ENCODE data around the gene MAP3K21.

MAP3K21 gene

GRCh38 chr1:233383984-233384383 lies 56.5 kb downstream of the MAP3K21 start:
- peaks cover 12 to 15% of the 10 kb centered on the region in 2 donors for H3K36me3 ChIP-seq (ENCODE audit: control insufficient read depth in 2 of 2, insufficient read depth in 2 of 2, low read length in 2 of 2)
- H3K4me1 ChIP-seq (ENCODE audit: control insufficient read depth in 2 of 2, insufficient read depth in 2 of 2, low read length in 2 of 2), result no peaks in the 10 kb centered on the region
- H3K4me3 ChIP-seq (ENCODE audit: low read length in 2 of 2), result no peak overlapping the region
- H3K27ac ChIP-seq (ENCODE audit: low read depth in 2 of 2, low read length in 2 of 2), result no peak overlapping the region
- no peaks in the 10 kb centered on the region for H3K27me3 ChIP-seq (ENCODE audit: control insufficient read depth in 2 of 2, insufficient read depth in 2 of 2, low read length in 2 of 2)
- peaks cover 0 to 2% of the 10 kb centered on the region in 2 donors for H3K9me3 ChIP-seq (ENCODE audit: control insufficient read depth in 2 of 2, low read length in 2 of 2)
- H3K9ac ChIP-seq (ENCODE audit: low read depth in 1 of 2, low read length in 2 of 2), result no peak overlapping the region

GRCh38 chr1:233386336-233386735 lies 58.8 kb downstream of the MAP3K21 start:
- H3K4me1 ChIP-seq (ENCODE audit: control insufficient read depth in 2 of 2, insufficient read depth in 2 of 2, low read length in 2 of 2), result no peaks in the 10 kb centered on the region
- no peak overlapping the region for H3K27ac ChIP-seq (ENCODE audit: low read depth in 2 of 2, low read length in 2 of 2)
- peaks cover 0 to 2% of the 10 kb centered on the region in 2 donors for H3K9me3 ChIP-seq (ENCODE audit: control insufficient read depth in 2 of 2, low read length in 2 of 2)
- peaks cover 8 to 10% of the 10 kb centered on the region in 2 donors for H3K36me3 ChIP-seq (ENCODE audit: control insufficient read depth in 2 of 2, insufficient read depth in 2 of 2, low read length in 2 of 2)
- no peak overlapping the region for H3K9ac ChIP-seq (ENCODE audit: low read depth in 1 of 2, low read length in 2 of 2)
- H3K4me3 ChIP-seq (ENCODE audit: low read length in 2 of 2), result no peak overlapping the region
- no peaks in the 10 kb centered on the region for H3K27me3 ChIP-seq (ENCODE audit: control insufficient read depth in 2 of 2, insufficient read depth in 2 of 2, low read length in 2 of 2)

DNA sequence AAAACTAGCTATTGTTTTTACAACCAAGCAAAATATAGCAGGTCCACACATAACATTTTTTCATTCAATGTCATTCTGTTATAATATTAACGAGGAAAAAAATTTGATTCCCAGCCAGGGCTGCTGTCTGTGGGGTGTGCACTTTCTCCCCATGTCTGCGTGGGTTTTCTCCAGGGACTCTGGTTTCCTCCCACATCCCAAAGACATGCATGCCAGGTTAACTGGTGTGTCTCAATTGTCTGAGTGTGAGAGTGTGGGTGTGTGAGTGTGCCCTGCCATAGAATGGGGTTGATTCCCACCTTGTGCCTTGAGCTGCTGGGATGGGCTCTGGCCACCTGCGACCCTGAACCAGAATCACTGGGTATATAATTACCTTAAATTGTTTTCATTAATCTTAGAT lies 60.1 kb downstream of the MAP3K21 start:
- peaks cover 3 to 5% of the 10 kb centered on the region in 2 donors for H3K36me3 ChIP-seq (ENCODE audit: control insufficient read depth in 2 of 2, insufficient read depth in 2 of 2, low read length in 2 of 2)
- H3K4me3 ChIP-seq (ENCODE audit: low read length in 2 of 2), result no peak overlapping the region
- no peaks in the 10 kb centered on the region for H3K27me3 ChIP-seq (ENCODE audit: control insufficient read depth in 2 of 2, insufficient read depth in 2 of 2, low read length in 2 of 2)
- no peak overlapping the region for H3K9ac ChIP-seq (ENCODE audit: low read depth in 1 of 2, low read length in 2 of 2)
- peaks cover 0 to 2% of the 10 kb centered on the region in 2 donors for H3K9me3 ChIP-seq (ENCODE audit: control insufficient read depth in 2 of 2, low read length in 2 of 2)
- no peak overlapping the region for H3K27ac ChIP-seq (ENCODE audit: low read depth in 2 of 2, low read length in 2 of 2)
- H3K4me1 ChIP-seq (ENCODE audit: control insufficient read depth in 2 of 2, insufficient read depth in 2 of 2, low read length in 2 of 2), result no peaks in the 10 kb centered on the region

- Histone ChIP-seq H3K4me3 (ENCODE audit: low read length in 2 of 2) (no peak overlapping the region), H3K36me3 (ENCODE audit: control insufficient read depth in 2 of 2, insufficient read depth in 2 of 2, low read length in 2 of 2) (no peaks in the 10 kb centered on the region), H3K27ac (ENCODE audit: low read depth in 2 of 2, low read length in 2 of 2) (no peak overlapping the region)
Measured at GRCh38 chr1:233389169-233389568, 61.6 kb downstream of the MAP3K21 start.

DNA sequence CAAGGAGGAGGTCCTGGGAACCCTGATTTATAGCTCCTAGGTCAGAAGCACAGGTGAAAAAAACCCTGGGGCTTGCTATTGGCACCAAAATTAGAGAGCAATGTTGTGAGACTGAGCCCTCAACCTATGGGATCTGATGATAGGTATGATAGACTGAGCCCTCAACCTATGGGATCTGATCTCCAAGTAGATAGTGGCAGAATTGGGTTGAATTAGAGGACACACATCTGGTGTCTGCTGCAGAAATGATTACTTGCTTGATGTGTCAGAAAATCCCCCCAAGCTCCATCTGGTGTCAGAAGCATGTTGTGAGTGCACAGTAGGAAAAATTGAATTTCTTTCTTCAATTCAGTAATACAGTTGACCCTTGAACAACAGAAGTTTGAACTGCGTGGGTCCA lies 62.4 kb downstream of the MAP3K21 start:
- no peaks in the 10 kb centered on the region for H3K27me3 ChIP-seq (ENCODE audit: control insufficient read depth in 2 of 2, insufficient read depth in 2 of 2, low read length in 2 of 2)
- H3K4me3 ChIP-seq (ENCODE audit: low read length in 2 of 2), result no peak overlapping the region
- H3K9ac ChIP-seq (ENCODE audit: low read depth in 1 of 2, low read length in 2 of 2), result no peak overlapping the region
- peaks cover 0 to 2% of the 10 kb centered on the region in 2 donors for H3K9me3 ChIP-seq (ENCODE audit: control insufficient read depth in 2 of 2, low read length in 2 of 2)
- H3K27ac ChIP-seq (ENCODE audit: low read depth in 2 of 2, low read length in 2 of 2), result no peak overlapping the region
- H3K36me3 ChIP-seq (ENCODE audit: control insufficient read depth in 2 of 2, insufficient read depth in 2 of 2, low read length in 2 of 2), result no peaks in the 10 kb centered on the region
- no peaks in the 10 kb centered on the region for H3K4me1 ChIP-seq (ENCODE audit: control insufficient read depth in 2 of 2, insufficient read depth in 2 of 2, low read length in 2 of 2)

More at GRCh38 chr1:233389169-233389568, 61.6 kb downstream of the MAP3K21 start:
- Histone ChIP-seq H3K27me3 (ENCODE audit: control insufficient read depth in 2 of 2, insufficient read depth in 2 of 2, low read length in 2 of 2) (no peaks in the 10 kb centered on the region), H3K9ac (ENCODE audit: low read depth in 1 of 2, low read length in 2 of 2) (no peak overlapping the region), H3K9me3 (ENCODE audit: control insufficient read depth in 2 of 2, low read length in 2 of 2) (peaks cover 0 to 2% of the 10 kb centered on the region in 2 donors), H3K4me1 (ENCODE audit: control insufficient read depth in 2 of 2, insufficient read depth in 2 of 2, low read length in 2 of 2) (no peaks in the 10 kb centered on the region)

DNA sequence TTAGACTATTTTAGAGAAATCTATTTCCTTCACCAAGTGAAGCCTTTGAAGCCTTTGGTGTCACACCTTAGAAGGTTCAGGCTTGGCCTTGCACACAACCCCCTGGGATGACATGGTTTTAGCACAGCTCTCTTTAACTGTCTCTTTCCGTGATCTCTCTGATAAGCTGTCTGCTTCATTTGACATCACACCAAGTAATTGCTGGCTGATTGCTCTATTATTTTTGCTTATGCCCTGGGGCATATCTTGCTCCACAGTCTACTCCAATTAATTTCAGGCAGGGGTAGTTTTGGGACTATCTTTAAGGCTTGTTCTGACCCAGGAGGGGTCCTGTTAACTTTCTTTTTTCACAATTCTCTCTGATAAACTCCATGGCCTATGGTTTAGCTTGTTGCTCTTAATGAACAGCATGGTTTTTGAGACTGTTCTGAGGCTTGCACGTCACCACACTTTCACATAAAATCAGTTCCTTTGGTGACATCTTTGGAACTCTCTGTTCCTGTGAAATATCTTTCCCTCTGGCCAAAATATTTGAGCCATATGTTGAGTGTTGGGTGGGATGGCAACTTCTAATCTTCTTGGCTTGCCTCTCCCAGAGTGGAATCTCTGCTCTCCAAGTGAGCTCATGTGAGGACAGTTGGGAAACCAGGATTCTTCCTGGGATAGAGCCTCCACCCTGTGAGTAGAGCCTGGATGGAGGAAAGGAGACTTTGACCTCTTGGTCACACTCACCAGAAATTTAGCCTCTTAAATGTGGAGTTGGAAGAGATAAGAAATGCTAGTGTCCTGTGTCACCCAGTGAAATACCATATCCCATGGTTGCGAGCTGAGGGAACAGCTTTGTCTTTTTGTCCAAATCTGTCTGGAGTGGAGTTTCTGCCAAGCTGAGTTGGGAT lies 63.6 kb downstream of the MAP3K21 start:
- Histone ChIP-seq H3K27me3 (ENCODE audit: control insufficient read depth in 2 of 2, insufficient read depth in 2 of 2, low read length in 2 of 2) (no peaks in the 10 kb centered on the region), H3K4me3 (ENCODE audit: low read length in 2 of 2) (no peak overlapping the region), H3K9ac (ENCODE audit: low read depth in 1 of 2, low read length in 2 of 2) (no peak overlapping the region), H3K4me1 (ENCODE audit: control insufficient read depth in 2 of 2, insufficient read depth in 2 of 2, low read length in 2 of 2) (no peaks in the 10 kb centered on the region), H3K27ac (ENCODE audit: low read depth in 2 of 2, low read length in 2 of 2) (no peak overlapping the region), H3K36me3 (ENCODE audit: control insufficient read depth in 2 of 2, insufficient read depth in 2 of 2, low read length in 2 of 2) (no peaks in the 10 kb centered on the region), H3K9me3 (ENCODE audit: control insufficient read depth in 2 of 2, low read length in 2 of 2) (peaks cover 0 to 2% of the 10 kb centered on the region in 2 donors)

DNA sequence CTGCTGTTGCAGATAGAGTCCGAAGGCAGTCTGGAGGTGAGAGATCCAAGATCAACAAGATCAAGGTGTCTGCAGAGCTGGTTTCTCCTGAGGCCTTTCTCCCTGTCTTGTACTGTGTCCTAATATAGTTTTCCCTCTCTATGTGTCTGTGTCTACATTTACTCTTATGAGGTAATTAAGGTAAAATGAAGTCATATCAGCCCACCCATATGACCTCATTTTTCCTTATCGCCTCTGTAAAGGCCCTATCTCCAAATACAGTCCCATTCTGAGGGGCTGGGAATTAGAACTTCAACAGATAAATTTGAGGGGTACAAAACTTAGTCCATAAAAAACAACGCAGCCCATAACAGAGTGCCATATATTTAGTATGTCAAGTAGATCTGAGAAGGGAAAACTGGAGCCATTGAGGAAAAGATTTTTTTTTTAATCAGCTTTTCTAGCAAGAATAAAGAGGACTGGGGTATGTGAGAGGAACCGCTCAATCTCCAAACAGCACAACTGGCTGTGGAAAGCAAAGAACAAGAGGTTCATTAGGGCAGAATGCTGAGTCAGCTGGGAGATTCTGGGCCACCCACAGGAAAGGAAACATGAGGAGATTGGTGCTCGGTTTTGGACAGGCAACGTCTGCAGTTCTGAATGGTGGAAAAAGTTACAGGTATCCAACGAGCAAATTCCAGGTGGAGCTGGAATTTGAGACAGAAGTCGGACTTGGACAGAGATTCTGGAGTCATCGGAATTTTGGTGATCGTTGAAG lies 65.7 kb downstream of the MAP3K21 start:
- Histone ChIP-seq H3K27me3 (ENCODE audit: control insufficient read depth in 2 of 2, insufficient read depth in 2 of 2, low read length in 2 of 2) (no peaks in the 10 kb centered on the region), H3K4me3 (ENCODE audit: low read length in 2 of 2) (no peak overlapping the region), H3K9me3 (ENCODE audit: control insufficient read depth in 2 of 2, low read length in 2 of 2) (no peaks in the 10 kb centered on the region), H3K4me1 (ENCODE audit: control insufficient read depth in 2 of 2, insufficient read depth in 2 of 2, low read length in 2 of 2) (no peaks in the 10 kb centered on the region), H3K36me3 (ENCODE audit: control insufficient read depth in 2 of 2, insufficient read depth in 2 of 2, low read length in 2 of 2) (no peaks in the 10 kb centered on the region), H3K9ac (ENCODE audit: low read depth in 1 of 2, low read length in 2 of 2) (no peak overlapping the region), H3K27ac (ENCODE audit: low read depth in 2 of 2, low read length in 2 of 2) (no peak overlapping the region)

DNA sequence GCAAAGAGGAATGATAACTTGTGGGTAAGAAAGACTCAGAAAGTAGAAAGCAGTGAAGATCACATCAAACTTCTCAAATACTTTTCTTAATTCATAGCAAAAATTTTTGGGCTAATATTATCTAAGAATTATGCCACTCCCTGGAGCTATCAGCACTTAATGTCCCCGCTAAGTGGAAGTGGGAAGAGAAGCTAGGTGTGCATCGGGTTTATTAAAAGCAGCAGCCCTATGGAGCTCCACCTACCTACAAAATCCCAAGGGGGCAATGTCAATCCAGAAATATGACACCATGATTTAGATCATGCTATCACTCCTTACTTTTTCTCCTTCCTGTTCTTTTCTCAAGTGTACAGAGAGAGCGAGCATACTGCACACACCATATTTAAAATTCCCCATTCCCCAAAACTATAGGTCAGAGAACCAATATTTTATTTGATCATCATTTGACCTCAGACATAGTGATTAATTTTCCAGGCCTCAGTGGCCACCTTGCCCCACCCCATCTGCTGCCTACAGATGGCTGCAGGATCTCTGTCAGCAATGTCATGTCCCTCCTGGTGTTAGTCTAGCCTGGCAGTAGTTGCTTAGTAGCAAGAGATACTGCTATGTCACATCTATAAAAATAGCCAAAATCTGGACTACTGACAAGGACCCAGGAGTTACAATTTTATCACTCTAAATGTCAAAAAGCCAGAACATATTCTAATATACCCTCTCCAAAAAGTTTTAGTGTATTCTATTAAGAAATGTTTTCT lies 66.6 kb downstream of the MAP3K21 start:
- Histone ChIP-seq H3K27ac (ENCODE audit: low read depth in 2 of 2, low read length in 2 of 2) (no peak overlapping the region), H3K4me3 (ENCODE audit: low read length in 2 of 2) (no peak overlapping the region), H3K27me3 (ENCODE audit: control insufficient read depth in 2 of 2, insufficient read depth in 2 of 2, low read length in 2 of 2) (no peaks in the 10 kb centered on the region), H3K9me3 (ENCODE audit: control insufficient read depth in 2 of 2, low read length in 2 of 2) (no peaks in the 10 kb centered on the region), H3K4me1 (ENCODE audit: control insufficient read depth in 2 of 2, insufficient read depth in 2 of 2, low read length in 2 of 2) (no peaks in the 10 kb centered on the region), H3K9ac (ENCODE audit: low read depth in 1 of 2, low read length in 2 of 2) (no peak overlapping the region), H3K36me3 (ENCODE audit: control insufficient read depth in 2 of 2, insufficient read depth in 2 of 2, low read length in 2 of 2) (no peaks in the 10 kb centered on the region)

- H3K36me3 ChIP-seq (ENCODE audit: control insufficient read depth in 2 of 2, insufficient read depth in 2 of 2, low read length in 2 of 2), result no peaks in the 10 kb centered on the region
- H3K27me3 ChIP-seq (ENCODE audit: control insufficient read depth in 2 of 2, insufficient read depth in 2 of 2, low read length in 2 of 2), result no peaks in the 10 kb centered on the region
- H3K9me3 ChIP-seq (ENCODE audit: control insufficient read depth in 2 of 2, low read length in 2 of 2), result no peaks in the 10 kb centered on the region
- no peak overlapping the region for H3K4me3 ChIP-seq (ENCODE audit: low read length in 2 of 2)
- H3K27ac ChIP-seq (ENCODE audit: low read depth in 2 of 2, low read length in 2 of 2), result no peak overlapping the region
- no peak overlapping the region for H3K9ac ChIP-seq (ENCODE audit: low read depth in 1 of 2, low read length in 2 of 2)
- no peaks in the 10 kb centered on the region for H3K4me1 ChIP-seq (ENCODE audit: control insufficient read depth in 2 of 2, insufficient read depth in 2 of 2, low read length in 2 of 2)
Measured at GRCh38 chr1:233394860-233395717, 67.6 kb downstream of the MAP3K21 start.
